Fibroblast of lung (primary cell): ENCODE measurements around the gene MTOR.

ENCODE experiments used
- EZH2 ChIP-seq: IDR thresholded peaks from 2 replicates; pipeline ENCODE4 v1.5.1; 2012; ENCODE audit warnings: low read length, control low read depth, mild to moderate bottlenecking; ENCODE audit errors: missing control alignments
- TF ChIP-seq, protein P1 (sequence below), 2 donors: IDR thresholded peaks in 1 of 2; conservative IDR thresholded peaks in 1 of 2; 1 replicate in 1 of 2; 2 replicates in 1 of 2; pipeline ENCODE4 v1.5.1; 2011 to 2012; ENCODE audit warnings: low read length in 2 of 2, control low read depth in 1 of 2, inconsistent platforms in 1 of 2, low read depth in 1 of 2, mild to moderate bottlenecking in 1 of 2

DNA sequence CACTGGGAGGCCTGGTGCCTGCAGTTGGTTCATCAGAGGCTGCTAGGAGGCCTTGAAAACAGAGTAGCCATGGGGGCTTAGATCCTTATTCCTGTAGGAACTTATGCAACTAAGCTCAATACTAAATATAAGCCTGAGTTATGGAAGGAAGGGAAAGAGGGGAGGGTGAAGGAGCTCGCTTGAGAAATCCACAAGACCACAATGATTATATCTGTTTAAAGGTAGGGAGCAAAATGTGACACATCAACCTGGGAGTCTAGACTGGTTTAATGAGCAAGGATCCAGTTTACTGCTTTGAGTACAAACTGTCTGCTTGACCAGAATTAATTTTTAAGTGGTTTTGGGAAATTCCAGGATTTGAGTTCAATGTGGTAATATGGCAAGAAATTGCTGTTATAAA lies 93.6 kb downstream of the MTOR start:
- TF ChIP-seq, protein P1, sequence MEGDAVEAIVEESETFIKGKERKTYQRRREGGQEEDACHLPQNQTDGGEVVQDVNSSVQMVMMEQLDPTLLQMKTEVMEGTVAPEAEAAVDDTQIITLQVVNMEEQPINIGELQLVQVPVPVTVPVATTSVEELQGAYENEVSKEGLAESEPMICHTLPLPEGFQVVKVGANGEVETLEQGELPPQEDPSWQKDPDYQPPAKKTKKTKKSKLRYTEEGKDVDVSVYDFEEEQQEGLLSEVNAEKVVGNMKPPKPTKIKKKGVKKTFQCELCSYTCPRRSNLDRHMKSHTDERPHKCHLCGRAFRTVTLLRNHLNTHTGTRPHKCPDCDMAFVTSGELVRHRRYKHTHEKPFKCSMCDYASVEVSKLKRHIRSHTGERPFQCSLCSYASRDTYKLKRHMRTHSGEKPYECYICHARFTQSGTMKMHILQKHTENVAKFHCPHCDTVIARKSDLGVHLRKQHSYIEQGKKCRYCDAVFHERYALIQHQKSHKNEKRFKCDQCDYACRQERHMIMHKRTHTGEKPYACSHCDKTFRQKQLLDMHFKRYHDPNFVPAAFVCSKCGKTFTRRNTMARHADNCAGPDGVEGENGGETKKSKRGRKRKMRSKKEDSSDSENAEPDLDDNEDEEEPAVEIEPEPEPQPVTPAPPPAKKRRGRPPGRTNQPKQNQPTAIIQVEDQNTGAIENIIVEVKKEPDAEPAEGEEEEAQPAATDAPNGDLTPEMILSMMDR (conservative IDR thresholded peaks at IDR 0.05 in 1 of 2, IDR thresholded peaks at IDR 0.05 in 1 of 2; ENCODE audit: low read depth in 1 of 2, low read length in 2 of 2), result no peak
- TF ChIP-seq EZH2, result no peak
